HEK293T (cell line): Measurements from ENCODE around the gene DNAI2.

ENCODE experiments used
- CTCF ChIA-PET: fragments of 350-600 bp; formaldehyde crosslinking; extraction: SDS; loops from one replicate; lab custom pipeline; 2021; ENCODE audit warnings: antibody characterized with exemption, inconsistent platforms; lab: Yijun Ruan, JAX
- POLR2A ChIA-PET: fragments of 350-600 bp; formaldehyde crosslinking; extraction: SDS; loops from one replicate; lab custom pipeline; 2020; ENCODE audit warnings: antibody characterized with exemption, inconsistent platforms; lab: Yijun Ruan, JAX
- DNase-seq: peaks from one replicate; pipeline ENCODE4 v3.0.0; 2012; ENCODE audit warnings: mixed read lengths; ENCODE audit errors: extremely low spot score
- ARNT ChIP-seq: fragments of 450-650 bp; IDR thresholded peaks from 2 replicates; pipeline ENCODE4 v1.6.1; 2017; ENCODE audit warnings: mild to moderate bottlenecking
- BHLHE40 ChIP-seq: fragments of 450-650 bp; IDR thresholded peaks from 2 replicates; pipeline ENCODE4 v1.6.1; 2016; ENCODE audit warnings: mild to moderate bottlenecking, moderate library complexity, borderline replicate concordance
- CTBP1 ChIP-seq: fragments of 450-650 bp; IDR thresholded peaks from 2 replicates; pipeline ENCODE4 v1.6.1; 2016; ENCODE audit warnings: borderline replicate concordance
- ELF4 ChIP-seq: fragments of 450-650 bp; IDR thresholded peaks from 2 replicates; pipeline ENCODE4 v1.6.1; 2017; ENCODE audit warnings: antibody characterized with exemption
- FOXA1 ChIP-seq: fragments of 450-650 bp; IDR thresholded peaks from 2 replicates; pipeline ENCODE4 v1.6.1; 2016; ENCODE audit warnings: mild to moderate bottlenecking
- FOXK2 ChIP-seq: fragments of 450-650 bp; IDR thresholded peaks from 2 replicates; pipeline ENCODE4 v1.6.1; 2016; ENCODE audit warnings: mild to moderate bottlenecking
- FOXM1 ChIP-seq: fragments of 450-650 bp; IDR thresholded peaks from 2 replicates; pipeline ENCODE4 v1.6.1; 2017; ENCODE audit warnings: mild to moderate bottlenecking, borderline replicate concordance
- HDGF ChIP-seq: fragments of 450-650 bp; IDR thresholded peaks from 2 replicates; pipeline ENCODE4 v1.6.1; 2017; ENCODE audit warnings: antibody characterized with exemption, borderline replicate concordance
- L3MBTL2 ChIP-seq: fragments of 450-650 bp; conservative IDR thresholded peaks from 2 replicates; pipeline ENCODE4 v1.6.1; 2016; ENCODE audit warnings: mild to moderate bottlenecking
- LEF1 ChIP-seq: fragments of 450-650 bp; IDR thresholded peaks from 2 replicates; pipeline ENCODE4 v1.6.1; 2017; ENCODE audit warnings: mild to moderate bottlenecking, borderline replicate concordance
- NFRKB ChIP-seq: fragments of 450-650 bp; IDR thresholded peaks from 2 replicates; pipeline ENCODE4 v1.6.1; 2016; ENCODE audit warnings: mild to moderate bottlenecking, moderate library complexity
- PKNOX1 ChIP-seq: fragments of 450-650 bp; IDR thresholded peaks from 2 replicates; pipeline ENCODE4 v1.6.1; 2016
- SP1 ChIP-seq: fragments of 450-650 bp; IDR thresholded peaks from 2 replicates; pipeline ENCODE4 v1.6.1; 2017
- SUZ12 ChIP-seq: fragments of 450-650 bp; IDR thresholded peaks from 2 replicates; pipeline ENCODE4 v1.6.1; 2016; ENCODE audit warnings: mild to moderate bottlenecking
- TARDBP ChIP-seq: fragments of 450-650 bp; IDR thresholded peaks from 2 replicates; pipeline ENCODE4 v1.6.1; 2016
- ZNF384 ChIP-seq: fragments of 450-650 bp; IDR thresholded peaks from 2 replicates; pipeline ENCODE4 v1.6.1; 2016

DNAI2 gene

GRCh38 chr17:74297941-74298340 lies 23.9 kb downstream of the DNAI2 start:
- no peak for DNase-seq
- TF ChIP-seq ARNT (no peak), FOXK2 (no peak), L3MBTL2 (no peak), SUZ12 (no peak), NFRKB (no peak), LEF1 (no peak), HDGF (no peak), FOXM1 (no peak), CTBP1 (no peak), PKNOX1 (no peak), TARDBP (no peak)
- ChIA-PET CTCF (interaction anchor here (0.7 to 1.0 kb wide), 3 partner anchors 63 to 104 kb away, joined by 3 read pairs; partner anchors contain the start of gene BTBD17), POLR2A (no interaction called here)

- POLR2A ChIA-PET = no interaction called here
- CTCF ChIA-PET = interaction anchor here (1.0 kb wide), 1 partner anchor 63 kb away, joined by 3 read pairs; the partner anchor contains the start of gene BTBD17
- no peak for DNase-seq
- no peak for TF ChIP-seq FOXK2
- no peak for TF ChIP-seq HDGF
- no peak for TF ChIP-seq SP1
- TF ChIP-seq NFRKB = no peak
- no peak for TF ChIP-seq CTBP1
- no peak for TF ChIP-seq ARNT
Measured at GRCh38 chr17:74298778-74299177, 24.7 kb downstream of the DNAI2 start.

- CTCF ChIA-PET = interaction anchor here (1.0 kb wide), 1 partner anchor 62 kb away, joined by 3 read pairs; the partner anchor contains the start of gene BTBD17
- TF ChIP-seq HDGF (no peak), LEF1 (no peak), CTBP1 (no peak), SP1 (no peak), NFRKB (no peak), FOXM1 (no peak), L3MBTL2 (no peak), TARDBP (no peak), ZNF384 (no peak)
- POLR2A ChIA-PET = no interaction called here
- no peak for DNase-seq
Measured at GRCh38 chr17:74299226-74300009, 25.4 kb downstream of the DNAI2 start.

- TF ChIP-seq L3MBTL2 = no peak
- TF ChIP-seq ELF4 = no peak
- no peak for TF ChIP-seq SUZ12
- no peak for TF ChIP-seq HDGF
- no peak for TF ChIP-seq BHLHE40
- TF ChIP-seq FOXK2 = no peak
- TF ChIP-seq CTBP1 = no peak
- TF ChIP-seq TARDBP = no peak
- TF ChIP-seq NFRKB = no peak
- TF ChIP-seq ARNT = no peak
- no peak for TF ChIP-seq PKNOX1
- TF ChIP-seq FOXA1 = no peak
- TF ChIP-seq ZNF384 = no peak
- no peak for TF ChIP-seq FOXM1
- no peak for TF ChIP-seq LEF1
- CTCF ChIA-PET = interaction anchor here (0.6 to 1.4 kb wide), 3 partner anchors 58 to 73 kb away, joined by 4 read pairs; partner anchors contain the start of gene BTBD17
- POLR2A ChIA-PET = no interaction called here
- DNase-seq = no peak
Measured at GRCh38 chr17:74303305-74303704, 29.3 kb downstream of the DNAI2 start.

GRCh38 chr17:74304184-74304583 lies 30.1 kb downstream of the DNAI2 start:
- no peak for DNase-seq
- POLR2A ChIA-PET = no interaction called here
- TF ChIP-seq SP1 = no peak
- TF ChIP-seq BHLHE40 = no peak
- no peak for TF ChIP-seq ZNF384
- no peak for TF ChIP-seq PKNOX1
- TF ChIP-seq FOXA1 = no peak
- no peak for TF ChIP-seq ELF4
- no peak for TF ChIP-seq L3MBTL2
- no peak for TF ChIP-seq ARNT
- no peak for TF ChIP-seq FOXM1
- TF ChIP-seq CTBP1 = no peak
- no peak for TF ChIP-seq SUZ12
- CTCF ChIA-PET = interaction anchor here (1.1 to 2.7 kb wide), 3 partner anchors 57 to 64 kb away, joined by 4 to 13 read pairs (median 4); partner anchors contain the start of genes BTBD17 and GPR142
